ENCODE results near the gene ADAMTS9. TPM values are rescaled to one million over a fixed set of nuclear protein-coding genes. Genes with fewer than 3 reads are reported as not detected.

The ADAMTS9 gene
- total and polyA plus RNA-seq, 3 experiments from 2014 or later: not detected

DNA sequence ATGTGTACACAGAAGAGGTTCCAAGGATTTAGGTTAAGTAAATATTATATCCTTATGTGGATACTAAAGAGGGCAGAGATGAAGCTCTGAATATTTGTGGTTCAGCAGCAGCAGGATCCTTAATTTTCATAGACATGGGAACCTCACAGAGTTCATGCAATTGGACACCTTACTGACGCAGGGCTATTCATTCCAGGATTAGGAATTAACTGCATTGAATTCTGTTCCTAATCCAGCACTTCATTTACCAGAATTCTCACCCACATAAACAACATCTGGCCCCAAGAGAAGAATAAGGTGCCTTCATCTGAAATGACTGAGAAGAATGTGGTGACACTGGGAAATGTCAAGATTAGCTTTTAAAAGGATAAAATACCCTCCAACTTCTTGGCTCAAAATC, 62.4 kb downstream of the ADAMTS9 start:
- no peaks in the 10 kb centered on the region for H3K4me1 Mint-ChIP-seq
- no peak overlapping the region for H3K27ac Mint-ChIP-seq
- no peaks in the 10 kb centered on the region for H3K27me3 Mint-ChIP-seq
- Histone ChIP-seq H3K27ac (ENCODE audit: low read depth, low read length) (no peak overlapping the region), H3K9me3 (ENCODE audit: low read length) (no peaks in the 10 kb centered on the region), H3K36me3 (ENCODE audit: insufficient read depth, low read length) (no peaks in the 10 kb centered on the region), H3K27me3 (ENCODE audit: insufficient read depth, low read length, poor library complexity, severe bottlenecking) (no peaks in the 10 kb centered on the region), H3K4me3 (ENCODE audit: low read length) (no peak overlapping the region), H3K4me1 (ENCODE audit: insufficient read depth, low read length) (no peaks in the 10 kb centered on the region)
- H3K4me3 Mint-ChIP-seq: no peak overlapping the region
- DNase-seq: no peak
- H3K9me3 Mint-ChIP-seq: peaks cover 0 to 7% (median 2%) of the 10 kb centered on the region in 5 donors
- POLR2A ChIA-PET: no interaction called here
- CTCF ChIA-PET: no interaction called here
- peaks cover 0 to 1% (median 0%) of the 10 kb centered on the region in 3 donors for H3K36me3 Mint-ChIP-seq

DNA sequence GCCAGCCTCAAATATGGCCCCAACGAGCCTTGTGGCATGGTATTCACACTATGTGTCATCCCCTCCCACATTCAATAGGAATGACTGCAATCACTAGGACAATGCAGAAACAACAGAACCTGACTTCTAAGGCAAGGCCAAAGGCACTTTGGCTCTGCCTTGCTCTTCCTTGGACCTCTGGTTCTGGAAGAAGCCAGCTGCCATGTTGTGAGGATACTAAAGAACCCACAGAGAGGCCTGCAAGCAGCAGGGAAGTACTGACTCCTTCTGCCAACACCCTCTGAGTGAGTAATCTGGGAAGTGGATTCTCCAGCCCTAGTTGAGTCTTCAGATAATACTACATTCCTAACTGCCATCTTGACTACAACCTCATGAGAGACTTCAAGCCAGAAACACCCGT, 64.7 kb downstream of the ADAMTS9 start:
- no peak overlapping the region for H3K27ac ChIP-seq (ENCODE audit: low read depth, low read length)
- ChIA-PET POLR2A (no interaction called here), CTCF (no interaction called here)
- H3K27me3 Mint-ChIP-seq: no peaks in the 10 kb centered on the region
- H3K4me1 ChIP-seq (ENCODE audit: insufficient read depth, low read length): no peaks in the 10 kb centered on the region
- no peak for DNase-seq
- H3K36me3 Mint-ChIP-seq: peaks cover 0 to 1% (median 0%) of the 10 kb centered on the region in 3 donors
- H3K27ac Mint-ChIP-seq: no peak overlapping the region
- H3K9me3 Mint-ChIP-seq: peaks cover 0 to 10% (median 0%) of the 10 kb centered on the region in 5 donors
- no peaks in the 10 kb centered on the region for H3K4me1 Mint-ChIP-seq
- no peak overlapping the region for H3K4me3 ChIP-seq (ENCODE audit: low read length)
- no peak overlapping the region for H3K4me3 Mint-ChIP-seq
- no peaks in the 10 kb centered on the region for H3K36me3 ChIP-seq (ENCODE audit: insufficient read depth, low read length)
- no peaks in the 10 kb centered on the region for H3K9me3 ChIP-seq (ENCODE audit: low read length)
- H3K27me3 ChIP-seq (ENCODE audit: insufficient read depth, low read length, poor library complexity, severe bottlenecking): no peaks in the 10 kb centered on the region

DNA sequence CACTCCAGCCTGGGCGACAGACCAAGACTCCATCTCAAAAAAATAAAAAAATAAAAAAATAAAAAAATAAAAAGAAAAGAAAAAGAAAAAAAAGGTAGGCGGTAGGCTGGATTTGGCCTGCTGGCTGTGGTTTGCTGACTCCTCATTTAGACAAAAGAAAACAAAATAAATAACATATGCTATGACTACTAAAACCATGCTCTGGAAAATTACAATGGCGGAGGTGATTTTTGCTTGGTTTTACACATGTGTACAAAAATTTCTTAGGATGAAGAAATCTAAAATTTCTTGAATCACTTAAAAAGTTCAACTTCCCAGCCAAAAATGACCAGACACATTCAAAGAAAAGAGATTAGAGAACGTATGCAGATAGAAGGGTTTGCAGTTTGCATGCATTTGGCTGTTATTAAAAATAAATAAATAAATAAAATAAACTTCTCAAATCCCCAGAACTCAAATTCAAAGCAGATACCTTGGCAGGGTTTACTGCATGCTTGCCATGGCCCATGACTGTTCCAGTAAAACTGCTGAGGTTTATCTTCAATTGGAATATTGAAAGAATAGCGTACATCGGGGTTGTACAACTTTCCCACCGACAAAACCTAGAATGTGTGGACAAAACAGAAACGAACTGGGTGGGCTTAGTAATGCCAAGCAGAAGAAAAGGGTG, 65.9 kb downstream of the ADAMTS9 start:
- H3K4me3 Mint-ChIP-seq: no peak overlapping the region
- H3K9me3 Mint-ChIP-seq: peaks cover 0 to 10% (median 0%) of the 10 kb centered on the region in 5 donors
- no peaks in the 10 kb centered on the region for H3K9me3 ChIP-seq (ENCODE audit: low read length)
- H3K27ac ChIP-seq (ENCODE audit: low read depth, low read length): no peak overlapping the region
- H3K27ac Mint-ChIP-seq: no peak overlapping the region
- no peaks in the 10 kb centered on the region for H3K4me1 ChIP-seq (ENCODE audit: insufficient read depth, low read length)
- ChIA-PET POLR2A (no interaction called here), CTCF (no interaction called here)
- H3K36me3 Mint-ChIP-seq: peaks cover 0 to 1% (median 0%) of the 10 kb centered on the region in 3 donors
- H3K4me3 ChIP-seq (ENCODE audit: low read length): no peak overlapping the region
- H3K4me1 Mint-ChIP-seq: no peaks in the 10 kb centered on the region
- no peaks in the 10 kb centered on the region for H3K27me3 ChIP-seq (ENCODE audit: insufficient read depth, low read length, poor library complexity, severe bottlenecking)
- H3K36me3 ChIP-seq (ENCODE audit: insufficient read depth, low read length): no peaks in the 10 kb centered on the region
- no peak for DNase-seq
- H3K27me3 Mint-ChIP-seq: no peaks in the 10 kb centered on the region

DNA sequence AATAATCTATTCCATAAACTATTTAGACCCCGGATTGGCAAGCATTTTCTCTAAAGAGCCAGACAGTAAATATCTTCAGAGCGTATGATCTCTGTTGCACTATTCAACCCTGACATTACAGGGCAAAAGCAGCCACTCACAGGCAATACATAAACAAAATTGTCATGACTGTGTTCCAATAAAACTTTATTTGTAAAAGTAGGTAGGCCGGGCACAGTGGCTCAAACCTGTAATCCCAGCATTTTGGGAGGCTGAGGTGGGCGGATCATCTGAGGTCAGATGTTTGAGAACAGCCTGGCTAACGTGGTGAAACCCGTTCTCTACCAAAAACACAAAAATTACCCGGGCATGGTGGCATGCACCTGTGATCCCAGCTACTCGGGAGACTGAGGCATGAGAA, 66.5 kb downstream of the ADAMTS9 start:
- Mint-ChIP-seq H3K4me3 (no peak overlapping the region), H3K4me1 (no peaks in the 10 kb centered on the region), H3K36me3 (peaks cover 0 to 1% (median 0%) of the 10 kb centered on the region in 3 donors), H3K27me3 (no peaks in the 10 kb centered on the region), H3K27ac (no peak overlapping the region), H3K9me3 (peaks cover 0 to 10% (median 0%) of the 10 kb centered on the region in 5 donors)
- Histone ChIP-seq H3K27me3 (ENCODE audit: insufficient read depth, low read length, poor library complexity, severe bottlenecking) (no peaks in the 10 kb centered on the region), H3K9me3 (ENCODE audit: low read length) (no peaks in the 10 kb centered on the region), H3K4me3 (ENCODE audit: low read length) (no peak overlapping the region), H3K36me3 (ENCODE audit: insufficient read depth, low read length) (no peaks in the 10 kb centered on the region), H3K27ac (ENCODE audit: low read depth, low read length) (no peak overlapping the region), H3K4me1 (ENCODE audit: insufficient read depth, low read length) (no peaks in the 10 kb centered on the region)
- ChIA-PET CTCF (no interaction called here), POLR2A (no interaction called here)
- DNase-seq: no peak

DNA sequence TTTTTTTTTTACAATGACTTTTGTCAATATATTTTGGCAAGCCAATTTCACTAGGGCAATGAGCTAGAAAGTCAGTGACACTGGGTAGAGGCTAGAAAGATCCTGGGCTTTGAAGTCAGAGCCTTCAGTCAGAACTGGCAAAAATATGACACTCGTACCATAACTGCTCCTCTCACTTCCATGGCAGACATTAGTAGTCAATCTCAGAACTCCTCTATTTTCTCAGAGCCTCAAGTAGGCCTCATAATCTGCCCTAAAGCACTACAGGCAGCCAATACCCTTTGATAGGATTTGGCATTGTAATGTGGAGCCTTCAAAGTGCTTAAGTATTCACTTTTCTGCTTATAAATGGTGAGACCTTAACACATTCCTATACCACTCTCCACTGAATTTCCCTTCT, 67.8 kb downstream of the ADAMTS9 start:
- Histone ChIP-seq H3K4me1 (ENCODE audit: insufficient read depth, low read length) (no peaks in the 10 kb centered on the region), H3K27ac (ENCODE audit: low read depth, low read length) (no peak overlapping the region), H3K36me3 (ENCODE audit: insufficient read depth, low read length) (no peaks in the 10 kb centered on the region), H3K27me3 (ENCODE audit: insufficient read depth, low read length, poor library complexity, severe bottlenecking) (no peaks in the 10 kb centered on the region), H3K4me3 (ENCODE audit: low read length) (no peak overlapping the region), H3K9me3 (ENCODE audit: low read length) (no peaks in the 10 kb centered on the region)
- Mint-ChIP-seq H3K27ac (no peak overlapping the region), H3K9me3 (peaks cover 0 to 10% (median 0%) of the 10 kb centered on the region in 5 donors), H3K27me3 (no peaks in the 10 kb centered on the region), H3K4me3 (no peak overlapping the region), H3K36me3 (no peaks in the 10 kb centered on the region), H3K4me1 (no peaks in the 10 kb centered on the region)
- DNase-seq: no peak
- CTCF ChIA-PET: no interaction called here
- POLR2A ChIA-PET: no interaction called here

DNA sequence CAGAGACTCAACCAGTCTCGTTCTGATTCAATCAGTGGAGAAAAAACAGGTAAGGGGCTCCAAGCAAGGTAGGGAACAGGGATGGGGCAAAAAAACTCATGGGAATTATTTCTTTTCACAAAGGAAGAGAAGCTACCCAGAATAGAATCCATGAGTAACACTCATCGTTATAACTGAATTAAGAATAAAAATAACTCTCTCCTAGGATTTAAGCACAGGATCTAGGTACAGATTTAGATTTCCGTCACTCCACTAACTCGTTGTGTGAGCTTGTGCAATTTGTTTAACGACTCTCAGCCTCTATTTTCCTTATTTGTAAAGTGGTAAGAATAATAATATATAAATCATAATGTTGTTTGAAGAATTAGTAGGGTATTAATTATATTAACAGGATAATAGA, 68.6 kb downstream of the ADAMTS9 start:
- DNase-seq: no peak
- no peaks in the 10 kb centered on the region for H3K36me3 ChIP-seq (ENCODE audit: insufficient read depth, low read length)
- no peaks in the 10 kb centered on the region for H3K4me1 Mint-ChIP-seq
- H3K27me3 Mint-ChIP-seq: no peaks in the 10 kb centered on the region
- POLR2A ChIA-PET: no interaction called here
- peaks cover 0 to 10% (median 0%) of the 10 kb centered on the region in 5 donors for H3K9me3 Mint-ChIP-seq
- no peak overlapping the region for H3K27ac Mint-ChIP-seq
- no peaks in the 10 kb centered on the region for H3K36me3 Mint-ChIP-seq
- H3K4me3 ChIP-seq (ENCODE audit: low read length): no peak overlapping the region
- no peaks in the 10 kb centered on the region for H3K4me1 ChIP-seq (ENCODE audit: insufficient read depth, low read length)
- H3K27ac ChIP-seq (ENCODE audit: low read depth, low read length): no peak overlapping the region
- CTCF ChIA-PET: no interaction called here
- no peaks in the 10 kb centered on the region for H3K9me3 ChIP-seq (ENCODE audit: low read length)
- H3K27me3 ChIP-seq (ENCODE audit: insufficient read depth, low read length, poor library complexity, severe bottlenecking): no peaks in the 10 kb centered on the region
- no peak overlapping the region for H3K4me3 Mint-ChIP-seq

DNA sequence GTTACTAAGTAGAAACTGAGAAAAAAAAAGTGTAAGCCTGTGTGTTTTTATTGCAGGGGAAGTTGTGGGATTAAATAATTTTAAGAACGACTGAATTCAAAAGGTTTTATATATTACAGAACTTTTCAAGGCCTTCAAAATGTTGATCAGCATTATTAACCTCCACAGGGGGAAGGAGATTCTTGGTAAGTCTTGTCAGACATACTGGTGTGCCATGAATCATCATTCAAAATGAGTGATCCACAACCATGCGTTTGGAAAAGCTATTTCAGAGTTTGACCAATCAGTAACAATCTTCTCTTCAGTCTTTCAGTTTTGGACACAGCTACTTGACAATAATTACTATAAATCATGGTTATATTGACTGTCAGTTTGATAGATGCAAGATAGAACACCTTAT, 70.2 kb downstream of the ADAMTS9 start:
- ChIA-PET POLR2A (no interaction called here), CTCF (no interaction called here)
- Histone ChIP-seq H3K4me1 (ENCODE audit: insufficient read depth, low read length) (no peaks in the 10 kb centered on the region), H3K36me3 (ENCODE audit: insufficient read depth, low read length) (no peaks in the 10 kb centered on the region), H3K27me3 (ENCODE audit: insufficient read depth, low read length, poor library complexity, severe bottlenecking) (no peaks in the 10 kb centered on the region), H3K27ac (ENCODE audit: low read depth, low read length) (no peak overlapping the region), H3K9me3 (ENCODE audit: low read length) (no peaks in the 10 kb centered on the region), H3K4me3 (ENCODE audit: low read length) (no peak overlapping the region)
- Mint-ChIP-seq H3K4me1 (no peaks in the 10 kb centered on the region), H3K9me3 (peaks cover 0 to 10% (median 0%) of the 10 kb centered on the region in 5 donors), H3K27me3 (peaks cover 0 to 2% of the 10 kb centered on the region in 2 donors), H3K4me3 (no peak overlapping the region), H3K36me3 (no peaks in the 10 kb centered on the region), H3K27ac (no peak overlapping the region)
- DNase-seq: no peak

DNA sequence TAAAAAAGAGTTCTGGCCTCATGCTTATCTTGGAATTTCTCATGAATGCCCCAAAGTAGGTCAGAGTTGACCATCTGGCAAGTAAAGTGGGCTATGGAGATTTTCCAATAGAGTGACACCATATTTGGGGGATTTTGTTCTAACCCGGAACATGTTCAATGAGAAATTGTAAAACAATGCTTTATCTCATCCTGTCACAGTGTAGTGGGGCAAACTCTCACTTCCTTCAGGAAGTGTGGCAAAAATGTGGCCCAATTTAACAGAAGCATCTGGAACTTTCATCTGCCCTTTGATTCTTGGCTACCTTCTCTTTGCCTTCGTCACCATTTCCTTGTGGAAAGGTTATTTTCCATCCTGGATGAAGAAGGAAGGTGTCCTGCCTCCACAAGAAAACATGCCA, 70.8 kb downstream of the ADAMTS9 start:
- no peaks in the 10 kb centered on the region for H3K27me3 ChIP-seq (ENCODE audit: insufficient read depth, low read length, poor library complexity, severe bottlenecking)
- Mint-ChIP-seq H3K27me3 (peaks cover 0 to 2% of the 10 kb centered on the region in 2 donors), H3K4me1 (no peaks in the 10 kb centered on the region), H3K27ac (no peak overlapping the region), H3K4me3 (no peak overlapping the region), H3K36me3 (no peaks in the 10 kb centered on the region), H3K9me3 (peaks cover 0 to 10% (median 0%) of the 10 kb centered on the region in 5 donors)
- no peak overlapping the region for H3K27ac ChIP-seq (ENCODE audit: low read depth, low read length)
- CTCF ChIA-PET: no interaction called here
- H3K4me1 ChIP-seq (ENCODE audit: insufficient read depth, low read length): no peaks in the 10 kb centered on the region
- POLR2A ChIA-PET: no interaction called here
- DNase-seq: no peak
- no peaks in the 10 kb centered on the region for H3K36me3 ChIP-seq (ENCODE audit: insufficient read depth, low read length)
- no peak overlapping the region for H3K4me3 ChIP-seq (ENCODE audit: low read length)
- no peaks in the 10 kb centered on the region for H3K9me3 ChIP-seq (ENCODE audit: low read length)
